HG03460 (cell line): Measurements from ENCODE around the gene CACNA2D3.

Experiments
- ATAC-seq: cut with Tn5 transposase; IDR thresholded peaks from one replicate; pipeline ENCODE4 v1.9.1; 2021; ENCODE audit not compliant: unreplicated experiment

Gene CACNA2D3

DNA sequence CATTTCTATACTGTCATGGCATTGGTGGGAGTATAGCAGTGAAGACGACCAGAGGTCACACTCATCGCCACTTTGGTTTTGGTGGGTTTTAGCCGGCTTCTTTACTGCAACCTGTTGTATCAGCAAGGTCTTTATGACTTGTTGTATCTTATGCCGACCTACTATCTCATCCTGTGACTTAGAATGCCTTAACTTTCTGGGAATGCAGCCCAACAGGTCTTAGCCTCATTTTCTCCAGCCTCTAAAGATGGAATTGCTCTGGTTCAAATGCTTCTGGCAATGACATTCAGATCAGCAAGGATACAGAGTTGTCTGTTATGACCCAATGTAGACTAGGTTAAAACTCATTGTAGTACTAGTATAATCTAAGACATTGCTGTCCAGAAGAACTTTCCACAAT lies 860.5 kb downstream of the CACNA2D3 start:
- ATAC-seq, result no peak

DNA sequence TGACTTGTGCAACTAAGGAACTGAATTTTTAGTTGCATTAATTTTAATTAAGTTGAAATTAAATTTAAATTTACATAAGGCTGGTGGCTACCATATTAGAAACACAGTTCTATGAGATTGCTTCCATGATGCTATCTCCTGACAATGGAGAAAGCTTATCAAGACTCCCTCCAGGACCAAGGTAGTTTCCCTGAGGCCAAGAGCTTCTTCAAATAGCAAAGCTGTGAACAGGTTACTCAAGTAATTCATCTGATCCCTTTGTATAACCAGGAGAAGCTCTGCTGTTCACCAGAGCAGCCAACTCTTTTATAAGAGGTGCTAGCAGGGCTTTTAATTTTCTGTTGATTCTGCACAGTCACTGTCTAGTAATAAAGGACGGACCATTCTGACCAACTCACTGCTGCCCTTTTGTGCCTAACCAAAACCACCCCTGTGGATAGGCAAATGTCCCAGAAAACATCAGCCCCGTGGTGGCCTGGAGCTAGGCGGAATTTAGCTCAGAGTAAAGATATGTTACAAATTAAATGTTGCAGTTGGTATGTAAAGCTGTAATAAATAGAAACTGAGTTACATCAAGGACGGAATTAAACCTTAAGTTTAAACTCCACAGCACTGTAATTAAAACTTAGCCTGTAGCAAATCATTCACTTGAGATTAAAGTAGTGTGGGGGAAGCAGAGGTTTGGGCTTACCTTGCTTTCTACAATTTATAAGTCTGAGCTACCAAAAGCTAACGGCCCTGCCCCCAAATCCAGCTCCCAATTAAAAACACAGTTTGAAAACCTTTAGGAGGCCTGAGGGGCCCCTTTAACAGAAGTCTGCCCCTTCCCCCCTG lies 861.1 kb downstream of the CACNA2D3 start:
- no peak for ATAC-seq

DNA sequence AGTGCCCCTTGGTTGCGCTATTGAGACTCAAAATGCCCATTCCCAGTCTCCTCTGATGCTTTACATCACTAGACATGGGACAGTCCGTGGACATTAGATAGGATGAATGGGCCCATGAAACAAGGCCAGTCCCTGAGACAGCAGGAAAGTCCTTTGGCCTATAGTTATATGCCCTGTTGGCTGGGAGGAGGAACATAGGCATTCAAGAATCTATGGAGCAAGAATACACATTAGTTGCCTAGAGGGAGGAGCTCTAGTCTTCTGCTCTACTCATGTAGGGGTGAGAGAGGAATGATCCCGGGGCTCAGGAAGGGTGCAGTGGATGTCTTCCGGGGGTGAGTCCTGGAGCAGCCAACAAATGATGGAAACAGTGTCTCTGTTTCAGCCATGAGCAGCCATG lies 863.5 kb downstream of the CACNA2D3 start:
- ATAC-seq, result no peak

DNA sequence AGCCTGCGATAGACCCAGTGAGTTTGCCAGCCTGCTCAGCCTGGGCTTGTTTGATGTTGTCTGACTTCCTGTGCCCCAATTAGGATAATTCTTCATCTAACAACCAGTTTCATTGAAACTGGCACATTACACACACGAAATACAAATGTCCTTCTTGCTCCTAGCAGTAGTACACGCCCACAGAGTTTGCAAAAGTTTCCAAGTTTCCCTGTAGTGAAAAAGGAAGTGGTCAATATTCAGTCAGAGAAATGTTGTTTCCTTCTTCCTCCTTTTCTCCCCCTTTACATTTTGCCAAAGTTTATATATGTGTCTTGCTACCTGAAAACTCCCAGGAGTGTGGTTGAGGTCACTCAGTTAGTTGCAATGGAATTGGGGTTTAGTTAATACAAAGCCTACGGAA lies 863.9 kb downstream of the CACNA2D3 start:
- ATAC-seq, result no peak

DNA sequence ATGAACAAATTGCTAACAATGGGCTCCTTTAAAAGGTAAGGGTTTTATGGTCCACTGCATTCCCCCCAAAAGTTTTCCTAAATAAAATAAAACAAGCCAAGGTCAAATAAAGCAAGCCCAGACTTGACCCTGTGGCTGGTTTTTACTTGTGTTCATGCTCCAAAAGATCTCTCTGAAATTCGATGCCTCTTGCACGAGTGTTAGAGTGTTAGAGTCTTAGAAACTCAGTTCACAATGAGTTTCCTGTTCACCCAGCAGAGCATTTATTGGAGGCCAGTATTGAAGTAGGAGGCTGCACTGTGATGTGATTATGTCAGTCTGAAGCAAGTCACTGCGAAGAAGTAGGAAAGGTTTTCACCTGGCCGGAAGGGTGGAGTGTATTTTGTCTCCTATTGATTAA lies 865.4 kb downstream of the CACNA2D3 start:
- ATAC-seq, result no peak

DNA sequence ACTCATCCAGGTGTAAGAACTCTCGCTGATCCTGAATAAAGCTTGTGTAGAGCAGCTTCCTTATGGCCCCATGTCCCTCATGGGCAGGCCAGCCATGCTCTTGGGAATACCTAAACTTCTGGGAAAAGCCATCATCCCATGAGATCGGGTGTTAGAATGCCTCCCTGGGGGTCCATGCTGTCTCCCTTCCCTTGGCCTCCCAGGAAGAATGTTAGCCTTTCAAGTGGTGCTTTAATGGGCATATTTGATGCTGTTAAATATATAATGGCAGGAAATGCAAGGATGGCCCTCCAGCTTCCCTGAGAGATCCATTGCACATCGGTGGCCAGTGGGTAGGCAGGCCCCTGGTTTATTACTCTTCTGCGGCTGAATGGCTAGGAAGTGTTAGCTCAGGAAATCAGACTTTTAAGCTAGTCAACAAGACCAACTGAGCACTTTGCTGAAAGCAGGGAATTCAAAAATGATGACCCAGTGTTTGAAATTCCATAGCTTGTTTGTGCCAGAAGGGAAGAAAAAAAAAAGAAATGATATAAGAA lies 866.0 kb downstream of the CACNA2D3 start:
- ATAC-seq, result no peak

DNA sequence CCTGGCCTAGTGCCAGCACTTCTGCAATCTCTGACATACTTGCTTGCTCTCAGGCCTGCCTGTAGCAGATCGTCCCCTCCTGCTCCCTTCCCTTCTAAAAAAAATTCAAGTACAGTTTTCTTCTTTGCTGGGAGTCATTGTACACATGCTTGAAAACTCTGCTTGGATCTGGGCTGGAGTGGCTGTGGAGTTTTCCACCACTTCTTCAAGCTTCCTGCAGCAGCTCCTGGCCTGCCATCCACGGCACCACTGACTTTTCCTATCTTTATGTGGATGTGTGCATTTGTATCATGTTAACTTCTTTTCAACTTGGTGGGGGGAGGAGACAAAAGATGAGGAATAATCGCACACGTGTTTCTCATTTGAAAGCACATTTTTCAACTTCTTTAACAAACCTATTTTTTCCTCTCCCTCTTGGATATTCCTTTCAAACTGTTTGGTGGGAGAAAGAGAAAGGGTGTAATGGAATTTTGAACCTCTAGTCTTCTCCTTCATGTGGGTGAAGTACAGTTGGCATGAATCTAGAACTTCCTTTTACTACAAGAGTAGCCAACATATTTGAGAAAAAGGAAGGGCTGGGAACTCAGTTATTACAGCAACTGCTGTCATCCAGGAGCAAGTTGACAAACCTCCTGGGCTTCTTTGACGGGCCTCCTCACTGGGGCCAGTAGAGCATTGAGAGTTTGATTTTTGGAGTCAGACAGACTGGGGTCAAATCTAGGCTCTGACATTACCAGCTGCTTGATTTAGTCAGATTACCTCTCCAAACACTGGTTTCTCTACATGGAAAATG lies 866.7 kb downstream of the CACNA2D3 start:
- ATAC-seq, result no peak

DNA sequence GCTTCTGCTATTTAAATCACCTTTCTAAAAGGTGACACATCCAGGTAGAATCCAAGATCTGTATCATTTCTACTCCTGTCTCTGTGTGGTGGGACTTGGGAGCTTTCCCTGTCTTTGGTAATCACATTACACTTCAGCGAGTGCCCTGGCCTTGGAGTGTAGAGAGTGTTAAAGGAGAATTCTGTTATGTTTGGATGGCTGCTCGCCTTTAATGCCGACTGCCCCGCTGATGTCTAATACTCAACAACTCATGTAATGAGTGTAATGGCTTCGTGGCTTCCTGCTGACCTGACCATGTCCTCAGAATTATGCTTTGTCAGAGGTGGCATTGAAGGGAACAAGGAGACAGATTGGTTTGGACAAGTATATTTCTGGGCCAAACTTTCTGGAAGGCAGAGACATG lies 871.8 kb downstream of the CACNA2D3 start:
- ATAC-seq, result no peak

DNA sequence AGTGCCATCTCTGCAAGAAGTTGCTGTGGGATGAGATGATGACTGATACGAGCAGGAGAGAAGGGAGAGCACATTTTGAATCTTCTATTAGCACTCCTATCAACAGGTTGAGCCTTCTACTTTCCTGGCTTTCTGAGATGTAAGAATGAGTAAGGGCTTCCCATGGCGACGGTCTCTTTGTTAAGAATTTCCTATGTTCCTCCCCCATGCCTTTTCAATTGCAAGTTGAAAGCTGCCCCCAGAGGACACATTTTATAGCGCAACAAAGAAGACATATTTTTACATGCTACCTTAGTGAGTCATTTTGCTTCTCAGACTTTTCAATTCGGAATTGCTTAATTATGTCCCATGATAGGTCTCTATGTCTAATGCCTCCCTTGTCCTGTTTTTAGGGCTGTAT lies 876.8 kb downstream of the CACNA2D3 start:
- no peak for ATAC-seq

DNA sequence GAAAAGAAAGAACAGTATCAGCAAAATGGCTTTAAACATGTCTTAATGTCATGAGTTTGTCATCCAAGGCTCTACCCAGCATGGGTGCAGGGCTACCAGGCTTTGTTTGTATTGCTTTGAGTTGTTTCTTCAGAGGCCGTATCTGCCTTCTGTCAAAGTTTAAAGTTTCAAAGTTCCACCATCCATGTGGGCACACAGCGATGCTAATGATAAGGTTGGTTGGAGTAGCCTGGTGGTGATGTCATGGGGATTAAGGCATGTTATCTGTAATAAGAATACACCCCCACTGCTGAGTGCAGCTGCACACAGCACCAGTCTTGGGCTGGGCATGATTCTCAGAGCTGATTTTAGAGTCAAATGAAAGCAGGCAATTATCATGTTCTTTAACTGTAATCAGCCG lies 877.5 kb downstream of the CACNA2D3 start:
- ATAC-seq, result no peak

DNA sequence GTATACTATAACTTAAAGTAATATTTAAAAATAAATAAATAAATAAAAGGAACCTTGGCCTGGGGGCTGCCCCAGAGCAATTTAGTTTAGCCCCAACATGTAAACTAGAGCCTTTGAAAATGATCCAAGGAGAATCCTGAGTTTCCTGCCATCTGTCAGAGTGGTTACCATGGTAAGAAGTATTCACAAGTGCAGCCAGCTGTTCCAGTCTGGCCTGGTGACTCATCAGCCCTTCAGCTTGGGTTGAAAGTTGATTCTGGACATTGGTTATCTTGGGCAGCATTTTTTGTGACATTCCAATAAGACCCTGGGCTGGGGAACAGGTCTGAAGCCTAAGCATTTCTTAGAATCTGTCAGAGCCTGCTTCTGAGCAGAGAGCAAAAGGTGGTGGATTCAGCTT lies 878.2 kb downstream of the CACNA2D3 start:
- no peak for ATAC-seq

DNA sequence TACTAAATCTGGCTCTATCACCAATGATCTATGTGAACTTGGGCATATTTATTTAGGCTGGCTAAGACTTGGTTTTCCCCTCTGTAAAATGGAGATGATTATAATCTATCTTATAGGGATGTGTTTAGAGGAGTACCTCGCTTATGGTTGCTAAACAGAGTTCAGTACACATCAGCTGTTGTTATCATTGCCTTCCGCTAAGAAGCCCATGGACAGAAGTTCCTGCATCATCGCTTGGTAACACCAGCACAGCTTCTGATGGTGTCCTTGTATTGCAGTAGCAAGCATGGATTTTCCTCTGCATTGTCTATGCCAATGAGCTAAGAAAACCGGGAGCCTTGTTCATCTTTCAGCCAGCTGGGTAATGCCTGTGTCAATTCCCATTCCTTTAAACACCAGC lies 878.6 kb downstream of the CACNA2D3 start:
- ATAC-seq, result no peak

DNA sequence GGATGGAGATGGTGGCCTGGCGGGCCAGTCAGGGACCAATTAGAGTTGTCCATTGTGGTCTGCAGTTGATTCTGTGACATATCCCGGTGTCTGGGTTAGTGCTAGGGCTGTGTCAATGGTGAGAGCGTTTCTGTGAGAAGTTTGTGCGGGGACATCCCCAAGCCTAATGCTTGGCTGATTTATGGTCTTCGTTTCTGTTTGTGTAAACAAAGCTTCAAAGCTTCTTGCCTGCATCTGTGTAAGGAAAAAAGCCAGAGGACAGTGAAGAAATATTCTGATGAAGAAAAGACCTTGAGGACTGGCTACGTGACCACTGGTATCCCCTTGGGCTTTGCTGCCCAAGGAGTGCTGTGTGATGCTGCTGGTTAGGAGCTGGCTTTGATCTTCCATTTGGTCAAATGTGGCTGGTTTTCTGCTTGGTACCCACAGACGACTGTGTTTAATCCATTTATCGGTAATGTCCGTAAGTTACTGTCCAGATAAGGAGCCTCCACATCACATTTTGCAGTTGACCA lies 880.1 kb downstream of the CACNA2D3 start:
- no peak for ATAC-seq

DNA sequence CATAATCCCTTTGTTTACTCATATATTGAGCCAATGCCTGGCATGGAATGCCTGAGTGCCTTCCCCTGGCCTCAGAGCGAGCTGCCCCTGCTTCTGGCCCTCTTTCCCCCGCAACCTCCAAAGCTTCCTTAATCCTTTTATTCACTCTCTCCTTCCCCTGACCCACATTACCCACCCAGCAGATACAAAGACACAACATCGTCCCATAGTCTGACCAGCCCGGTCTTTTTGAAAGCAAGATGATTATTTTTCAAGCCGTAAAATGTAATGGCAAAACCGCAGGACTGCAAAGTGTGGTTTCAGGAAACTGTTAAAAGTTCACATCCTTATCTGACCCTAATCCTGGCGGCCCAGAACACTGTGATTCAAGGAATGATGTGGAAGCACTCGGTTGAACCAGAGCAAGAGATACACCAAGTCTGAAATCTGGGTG lies 883.9 kb downstream of the CACNA2D3 start:
- no peak for ATAC-seq

DNA sequence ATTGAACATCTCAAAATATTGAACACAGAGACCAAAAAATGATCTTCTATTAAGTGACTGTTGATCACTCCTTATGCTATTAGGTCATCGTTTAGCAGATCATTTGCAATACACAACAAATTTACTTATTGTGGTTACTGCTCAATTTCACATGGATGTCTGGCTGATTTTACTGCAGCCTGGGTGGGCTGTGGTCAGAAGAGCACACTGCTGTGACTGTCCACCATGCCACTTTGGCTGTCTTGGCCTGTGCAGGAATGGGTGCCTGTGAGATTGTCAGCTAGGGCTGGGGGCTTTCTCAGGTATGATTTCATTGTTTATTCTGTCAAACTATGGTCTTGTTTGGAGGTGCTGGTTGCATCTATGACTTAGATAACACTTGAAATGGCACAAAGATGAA lies 885.6 kb downstream of the CACNA2D3 start:
- ATAC-seq, result no peak

DNA sequence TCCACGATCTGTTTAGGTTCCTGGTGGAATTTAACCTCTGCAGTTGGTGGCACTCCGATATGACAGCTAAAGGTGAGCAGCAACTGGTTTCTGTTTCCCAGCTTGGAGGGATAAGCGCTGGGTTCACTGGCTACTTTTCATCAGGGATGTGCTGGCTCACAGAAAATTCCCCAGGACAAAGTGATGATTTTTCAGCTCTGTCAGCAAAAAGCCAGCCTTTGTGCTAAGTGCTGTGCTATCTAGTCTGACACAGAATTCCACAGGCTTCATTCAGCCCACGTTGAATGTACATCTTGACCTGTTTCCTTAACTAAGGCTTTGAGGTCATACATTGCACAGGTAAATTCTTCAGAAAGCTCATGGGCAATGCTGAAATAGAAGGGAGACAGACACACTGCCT lies 887.0 kb downstream of the CACNA2D3 start:
- no peak for ATAC-seq

DNA sequence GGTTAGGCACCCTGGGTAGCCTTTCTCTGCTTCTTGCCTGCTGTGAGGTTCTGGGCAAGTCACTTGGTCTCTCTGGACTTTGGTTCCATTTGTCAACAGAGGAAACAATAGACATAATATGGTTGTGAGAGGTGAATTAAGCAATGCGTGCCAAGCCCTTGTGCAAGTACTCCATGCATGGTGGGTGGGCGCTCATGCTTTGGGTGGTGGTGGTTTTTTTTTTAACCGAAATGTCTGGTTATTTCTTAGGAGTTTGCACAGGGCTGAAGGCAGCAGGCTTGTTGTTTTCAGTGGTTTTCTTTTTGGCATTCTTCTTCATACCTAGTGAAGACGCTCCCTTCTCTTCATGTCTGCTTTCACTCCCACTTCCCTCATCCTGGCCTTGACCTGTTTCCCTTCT lies 889.7 kb downstream of the CACNA2D3 start:
- ATAC-seq, result no peak

DNA sequence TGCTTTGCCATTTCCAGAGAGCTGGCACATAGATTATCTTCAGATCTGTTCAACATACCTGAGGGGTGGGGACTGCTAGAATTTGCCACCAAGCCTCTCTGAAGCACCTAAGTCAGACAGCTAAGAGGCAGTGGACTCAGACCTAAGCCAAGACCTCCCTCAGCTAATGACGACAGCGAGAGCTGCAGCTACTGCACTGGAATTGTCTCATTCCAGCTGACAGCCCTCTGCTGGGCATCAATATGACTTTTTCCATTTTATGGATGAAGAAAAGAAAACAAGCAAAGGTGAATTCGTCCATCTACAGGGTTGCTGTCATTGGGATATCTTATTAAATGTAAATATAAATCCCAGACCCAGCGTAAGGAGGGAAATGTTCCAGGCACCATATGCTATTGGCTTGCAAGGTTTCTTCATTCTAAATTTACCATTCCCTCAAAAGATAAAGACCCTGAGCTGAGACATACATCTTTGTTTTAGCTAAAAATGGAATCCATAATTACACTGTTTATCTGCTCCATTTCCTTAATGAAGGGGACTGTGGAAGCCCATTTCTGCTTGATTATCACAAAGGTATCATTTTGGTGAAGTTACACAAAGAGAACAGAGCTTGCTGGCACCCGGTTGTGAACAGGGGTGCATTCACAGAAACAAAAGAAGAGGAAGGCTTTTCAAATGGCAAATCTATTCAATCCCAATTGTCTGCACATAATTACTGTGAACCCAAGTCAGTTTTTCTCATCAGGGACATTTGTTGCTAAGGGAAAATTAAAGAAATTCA lies 891.0 kb downstream of the CACNA2D3 start:
- ATAC-seq, result no peak

DNA sequence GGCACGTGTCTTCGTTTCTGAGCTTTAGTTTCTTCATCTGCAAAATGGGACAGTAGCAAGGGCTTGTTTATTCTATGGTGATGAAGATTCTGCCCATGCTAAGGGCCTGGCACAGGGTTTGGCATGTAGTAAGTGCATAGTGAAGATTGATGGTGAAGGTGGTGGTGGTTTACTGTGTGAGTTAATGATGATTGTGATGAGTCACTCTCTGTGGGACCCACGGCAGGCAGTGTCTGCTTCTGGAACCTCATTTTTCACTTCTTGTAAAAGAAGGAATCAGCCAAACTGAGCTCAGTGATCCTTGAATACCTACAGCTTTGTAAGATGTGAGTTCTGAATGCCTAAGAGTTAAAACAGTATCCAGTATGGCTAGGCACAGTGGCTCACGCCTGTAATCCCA lies 891.7 kb downstream of the CACNA2D3 start:
- ATAC-seq, result no peak

DNA sequence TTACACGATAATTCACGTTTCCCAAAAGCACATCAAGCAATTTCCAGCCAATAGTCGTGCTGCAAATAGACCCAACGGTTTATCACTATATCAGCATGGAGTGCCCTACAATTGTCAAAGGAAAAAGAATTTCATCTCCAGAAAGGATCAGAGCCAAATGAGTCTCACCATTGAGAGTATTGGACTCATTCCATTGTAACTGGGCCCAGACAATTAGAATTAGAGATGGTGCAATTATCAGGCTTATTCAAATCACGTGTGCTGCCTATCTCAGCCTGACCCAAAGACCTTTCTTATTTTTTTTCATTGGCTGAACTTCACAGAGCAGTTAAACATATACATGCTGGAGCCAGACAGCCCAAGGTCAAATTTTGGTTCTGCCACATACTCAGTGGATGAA lies 892.6 kb downstream of the CACNA2D3 start:
- no peak for ATAC-seq

DNA sequence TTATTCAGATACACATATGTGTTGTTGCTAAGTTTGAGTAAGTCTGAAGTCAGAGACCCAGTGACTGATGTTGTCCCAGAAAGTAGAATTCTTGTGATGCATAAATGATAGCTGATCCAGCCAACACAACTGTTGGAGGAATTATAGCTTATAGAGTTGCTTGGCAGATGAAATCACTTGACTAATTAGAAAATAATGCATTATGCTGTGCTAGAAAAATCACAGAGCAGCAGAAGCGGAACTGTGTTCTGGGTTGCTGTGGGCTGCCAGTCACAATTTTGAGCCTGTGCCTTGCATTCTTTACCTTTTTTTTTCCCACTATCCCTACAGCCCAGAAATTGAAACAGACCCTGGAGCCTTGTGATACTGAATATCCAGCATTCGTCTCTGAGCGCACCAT lies 895.5 kb downstream of the CACNA2D3 start:
- no peak for ATAC-seq
